ENCODE measurements around the gene ANKRD12. TPM values are rescaled to one million over a fixed set of nuclear protein-coding genes. Genes with fewer than 3 reads are reported as not detected.

Gene ANKRD12
- total RNA-seq, 4 donors from 2014 or later = 84.7 to 137 (median 122) TPM

DNA sequence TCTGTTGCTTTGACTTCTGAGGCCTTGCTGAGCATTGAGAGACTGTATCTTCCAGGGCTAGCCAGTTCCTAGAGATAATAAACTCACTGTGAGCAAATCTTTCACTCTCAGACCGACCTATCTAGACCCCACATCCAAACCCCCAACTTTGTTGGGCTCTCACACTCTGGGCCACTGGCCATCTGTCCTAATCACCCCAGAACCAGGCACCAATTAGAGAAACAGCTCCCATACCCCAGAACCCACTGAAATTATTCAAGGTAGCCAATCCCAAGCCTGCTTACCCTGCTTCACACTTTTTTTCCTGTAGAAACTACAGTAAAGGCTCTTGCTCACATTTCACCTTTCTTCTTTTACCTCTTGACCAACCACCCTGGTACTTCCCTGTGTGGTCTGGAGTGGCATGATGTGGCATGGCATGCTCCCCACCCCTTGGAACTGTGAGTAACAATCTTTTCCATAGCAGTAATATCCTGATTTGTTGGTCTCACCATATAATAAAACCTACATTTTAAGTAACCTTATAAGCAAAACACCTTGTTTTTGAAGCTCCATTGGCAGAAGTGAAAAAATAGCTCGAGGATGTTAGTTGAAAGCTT is 55.2 kb downstream of the ANKRD12 start:
- TF ChIP-seq EP300 (IDR thresholded peaks at IDR 0.05) = no peak
- no peak for TF ChIP-seq POLR2AphosphoS5 (IDR thresholded peaks at IDR 0.05)
- TF ChIP-seq POLR2A (IDR thresholded peaks at IDR 0.05) = no peak
- TF ChIP-seq CTCF (IDR thresholded peaks at IDR 0.05) = no peak
- WGBS, 2 donors (ENCODE audit: low coverage in 1 of 2) = 83 to 86% methylated on average over 2 of the region's 2 CpGs
- Histone ChIP-seq H3K27me3 (no peaks in the 10 kb centered on the region), H3K9me3 (no peaks in the 10 kb centered on the region), H3K4me1 (peaks cover 0 to 24% (median 0%) of the 10 kb centered on the region in 3 donors), H3K36me3 (peaks cover 0 to 29% of the 10 kb centered on the region in 2 donors), H3K4me3 (no peak overlapping the region), H3K27ac (no peak overlapping the region)
- ATAC-seq = no peak

GRCh38 chr18:9193031-9193430 is 56.5 kb downstream of the ANKRD12 start:
- WGBS, 2 donors (ENCODE audit: low coverage in 1 of 2) = 100% methylated on average over 2 of the region's 2 CpGs; no CpG with 5 or more reads in 1 of the 2 donors
- ATAC-seq = no peak

GRCh38 chr18:9196568-9196967 is 60.0 kb downstream of the ANKRD12 start:
- Histone ChIP-seq H3K4me1 (peaks cover 0 to 32% (median 6%) of the 10 kb centered on the region in 3 donors), H3K27me3 (no peaks in the 10 kb centered on the region), H3K36me3 (peaks cover 0 to 22% of the 10 kb centered on the region in 2 donors), H3K27ac (no peak overlapping the region), H3K9me3 (no peaks in the 10 kb centered on the region), H3K4me3 (no peak overlapping the region)
- TF ChIP-seq POLR2A (IDR thresholded peaks at IDR 0.05) (no peak), EP300 (IDR thresholded peaks at IDR 0.05) (no peak), CTCF (IDR thresholded peaks at IDR 0.05) (no peak), POLR2AphosphoS5 (IDR thresholded peaks at IDR 0.05) (no peak)
- no peak for ATAC-seq
- 83 to 96% methylated on average over 4 of the region's 4 CpGs for WGBS, 2 donors (ENCODE audit: low coverage in 1 of 2)

More at GRCh38 chr18:9193031-9193430, 56.5 kb downstream of the ANKRD12 start:
- Histone ChIP-seq H3K9me3 (no peaks in the 10 kb centered on the region), H3K4me1 (peaks cover 0 to 24% (median 0%) of the 10 kb centered on the region in 3 donors), H3K36me3 (peaks cover 0 to 24% of the 10 kb centered on the region in 2 donors), H3K27me3 (no peaks in the 10 kb centered on the region), H3K4me3 (no peak overlapping the region), H3K27ac (no peak overlapping the region)
- TF ChIP-seq POLR2AphosphoS5 (IDR thresholded peaks at IDR 0.05) = no peak
- no peak for TF ChIP-seq CTCF (IDR thresholded peaks at IDR 0.05)
- no peak for TF ChIP-seq EP300 (IDR thresholded peaks at IDR 0.05)
- no peak for TF ChIP-seq POLR2A (IDR thresholded peaks at IDR 0.05)

DNA sequence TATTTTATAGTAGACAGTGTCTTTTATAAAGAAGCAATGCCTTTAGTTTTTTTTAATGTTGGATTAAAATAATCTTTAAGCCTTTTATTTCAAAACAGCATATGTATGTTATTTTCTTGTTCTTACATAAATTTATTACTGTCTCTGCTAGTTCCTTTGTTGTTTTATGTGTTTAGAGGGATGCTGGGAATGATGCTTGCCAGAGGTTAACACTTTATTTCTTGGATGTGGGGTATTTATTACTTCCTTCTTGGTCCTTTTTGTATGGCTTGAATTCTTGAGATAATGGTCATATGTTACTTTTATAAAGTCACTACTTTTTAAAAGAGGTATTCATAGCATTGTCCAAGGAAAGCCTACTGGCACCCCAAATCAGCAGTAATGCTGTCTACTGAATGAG is 63.1 kb downstream of the ANKRD12 start:
- Histone ChIP-seq H3K36me3 (peaks cover 0 to 15% of the 10 kb centered on the region in 2 donors), H3K9me3 (no peaks in the 10 kb centered on the region), H3K27me3 (no peaks in the 10 kb centered on the region), H3K4me1 (peaks cover 0 to 45% (median 6%) of the 10 kb centered on the region in 3 donors), H3K27ac (no peak overlapping the region), H3K4me3 (no peak overlapping the region)
- ATAC-seq = no peak
- TF ChIP-seq POLR2A (IDR thresholded peaks at IDR 0.05) = no peak
- no peak for TF ChIP-seq CTCF (IDR thresholded peaks at IDR 0.05)
- no peak for TF ChIP-seq EP300 (IDR thresholded peaks at IDR 0.05)
- no peak for TF ChIP-seq POLR2AphosphoS5 (IDR thresholded peaks at IDR 0.05)

- H3K4me1 ChIP-seq = peaks cover 0 to 60% (median 7%) of the 10 kb centered on the region in 3 donors
- no peak for ATAC-seq
- 25 to 40% methylated on average over 2 of the region's 2 CpGs for WGBS, 2 donors (ENCODE audit: low coverage in 1 of 2)
- no peaks in the 10 kb centered on the region for H3K27me3 ChIP-seq
- no peak overlapping the region for H3K4me3 ChIP-seq
- H3K9me3 ChIP-seq = no peaks in the 10 kb centered on the region
- no peak for TF ChIP-seq CTCF (IDR thresholded peaks at IDR 0.05)
- TF ChIP-seq POLR2A (IDR thresholded peaks at IDR 0.05) = no peak
- TF ChIP-seq EP300 (IDR thresholded peaks at IDR 0.05) = no peak
- no peak overlapping the region for H3K27ac ChIP-seq
- peaks cover 0 to 6% of the 10 kb centered on the region in 2 donors for H3K36me3 ChIP-seq
These were observed 64.6 kb downstream of the ANKRD12 start for GRCh38 chr18:9201224-9201623.
